ENCODE results near the gene MADCAM1.
A peak's percentile ranks its signal among the peaks of the same experiment; 100 is the strongest.

The MADCAM1 gene

GRCh38 chr19:536031-536880, 40.0 kb downstream of the MADCAM1 start:
- Histone ChIP-seq H3K23ac (ENCODE audit: low read length in 2 of 2) (no peak overlapping the region), H2AK5ac (ENCODE audit: low read length, severe bottlenecking) (no peak overlapping the region), H3K14ac (ENCODE audit: low read length in 2 of 2) (no peak overlapping the region), H2BK5ac (ENCODE audit: low read depth, low read length, poor library complexity, severe bottlenecking) (no peak overlapping the region), H3K27me3 (ENCODE audit: control insufficient read depth in 1 of 2, insufficient read depth in 1 of 2, low read length in 2 of 2) (no peaks in the 10 kb centered on the region), H3K4ac (ENCODE audit: low read depth in 1 of 2, low read length in 2 of 2) (no peak overlapping the region), H4K8ac (ENCODE audit: low read length) (no peak overlapping the region), H4K91ac (ENCODE audit: low read length) (no peak overlapping the region), H3K9me3 (ENCODE audit: control insufficient read depth, low read length) (no peaks in the 10 kb centered on the region), H2BK15ac (ENCODE audit: low read depth, poor library complexity, severe bottlenecking) (no peak overlapping the region), H3K18ac (ENCODE audit: low read depth in 1 of 2, low read length in 2 of 2) (no peak overlapping the region), H3K9ac (ENCODE audit: low read length) (no peak overlapping the region), H3K4me1 (ENCODE audit: control insufficient read depth, insufficient read depth, low read depth, low read length) (peaks cover 33% of the 10 kb centered on the region), H3K27ac (ENCODE audit: low read length, poor library complexity, severe bottlenecking) (no peak overlapping the region), H3K36me3 (ENCODE audit: control insufficient read depth in 1 of 2, insufficient read depth in 2 of 2, low read depth in 1 of 2, low read length in 2 of 2) (peaks cover 29 to 64% of the 10 kb centered on the region in 2 experiments), H2AFZ (ENCODE audit: low read depth, low read length) (no peak overlapping the region), H3K79me1 (replicated peaks; ENCODE audit: low read length, poor library complexity, severe bottlenecking) (peaks cover 21% of the 10 kb centered on the region), H3K4me3 (ENCODE audit: insufficient read depth in 1 of 2, low read depth in 1 of 2, low read length in 2 of 2) (peak overlapping the region in 1 of 2 experiments; percentile 7), H2BK120ac (ENCODE audit: low read depth, low read length) (no peak overlapping the region), H2BK12ac (ENCODE audit: low read length in 2 of 2) (no peak overlapping the region), H3K4me2 (ENCODE audit: low read length, poor library complexity, severe bottlenecking) (no peak overlapping the region)
- WGBS = 94% methylated on average over 55 of the region's 55 CpGs
- DNase-seq = no peak

- Histone ChIP-seq H4K91ac (ENCODE audit: low read length) (no peak overlapping the region), H3K4me2 (ENCODE audit: low read length, poor library complexity, severe bottlenecking) (no peak overlapping the region), H3K14ac (ENCODE audit: low read length in 2 of 2) (no peak overlapping the region), H3K9me3 (ENCODE audit: control insufficient read depth, low read length) (no peaks in the 10 kb centered on the region), H3K36me3 (ENCODE audit: control insufficient read depth in 1 of 2, insufficient read depth in 2 of 2, low read depth in 1 of 2, low read length in 2 of 2) (peaks cover 36 to 70% of the 10 kb centered on the region in 2 experiments), H2AK5ac (ENCODE audit: low read length, severe bottlenecking) (no peak overlapping the region), H3K9ac (ENCODE audit: low read length) (no peak overlapping the region), H3K27me3 (ENCODE audit: control insufficient read depth in 1 of 2, insufficient read depth in 1 of 2, low read length in 2 of 2) (no peaks in the 10 kb centered on the region), H2BK120ac (ENCODE audit: low read depth, low read length) (no peak overlapping the region), H3K27ac (ENCODE audit: low read length, poor library complexity, severe bottlenecking) (no peak overlapping the region), H3K4me3 (ENCODE audit: insufficient read depth in 1 of 2, low read depth in 1 of 2, low read length in 2 of 2) (no peak overlapping the region), H2BK12ac (ENCODE audit: low read length in 2 of 2) (no peak overlapping the region), H3K18ac (ENCODE audit: low read depth in 1 of 2, low read length in 2 of 2) (no peak overlapping the region), H3K4ac (ENCODE audit: low read depth in 1 of 2, low read length in 2 of 2) (no peak overlapping the region), H3K79me1 (replicated peaks; ENCODE audit: low read length, poor library complexity, severe bottlenecking) (peaks cover 26% of the 10 kb centered on the region), H2AFZ (ENCODE audit: low read depth, low read length) (no peak overlapping the region), H2BK15ac (ENCODE audit: low read depth, poor library complexity, severe bottlenecking) (no peak overlapping the region), H4K8ac (ENCODE audit: low read length) (no peak overlapping the region), H3K4me1 (ENCODE audit: control insufficient read depth, insufficient read depth, low read depth, low read length) (peaks cover 33% of the 10 kb centered on the region), H3K23ac (ENCODE audit: low read length in 2 of 2) (no peak overlapping the region), H2BK5ac (ENCODE audit: low read depth, low read length, poor library complexity, severe bottlenecking) (no peak overlapping the region)
- WGBS = 99% methylated on average over 21 of the region's 26 CpGs
- DNase-seq = no peak
Measured at GRCh38 chr19:536881-537404, 40.7 kb downstream of the MADCAM1 start.

GRCh38 chr19:538641-539428, 42.5 kb downstream of the MADCAM1 start:
- 94% methylated on average over 40 of the region's 40 CpGs for WGBS
- H3K9me3 ChIP-seq (ENCODE audit: control insufficient read depth, low read length) = no peaks in the 10 kb centered on the region

More at GRCh38 chr19:538641-539428, 42.5 kb downstream of the MADCAM1 start:
- H3K18ac ChIP-seq (ENCODE audit: low read depth in 1 of 2, low read length in 2 of 2) = no peak overlapping the region
- no peak overlapping the region for H2BK120ac ChIP-seq (ENCODE audit: low read depth, low read length)
- no peak overlapping the region for H4K8ac ChIP-seq (ENCODE audit: low read length)
- no peak overlapping the region for H3K14ac ChIP-seq (ENCODE audit: low read length in 2 of 2)
- peaks cover 44 to 84% of the 10 kb centered on the region in 2 experiments for H3K36me3 ChIP-seq (ENCODE audit: control insufficient read depth in 1 of 2, insufficient read depth in 2 of 2, low read depth in 1 of 2, low read length in 2 of 2)
- no peak overlapping the region for H3K9ac ChIP-seq (ENCODE audit: low read length)
- no peak overlapping the region for H2BK15ac ChIP-seq (ENCODE audit: low read depth, poor library complexity, severe bottlenecking)
- H3K27me3 ChIP-seq (ENCODE audit: control insufficient read depth in 1 of 2, insufficient read depth in 1 of 2, low read length in 2 of 2) = no peaks in the 10 kb centered on the region
- H3K4ac ChIP-seq (ENCODE audit: low read depth in 1 of 2, low read length in 2 of 2) = no peak overlapping the region
- H3K27ac ChIP-seq (ENCODE audit: low read length, poor library complexity, severe bottlenecking) = no peak overlapping the region
- no peak overlapping the region for H4K91ac ChIP-seq (ENCODE audit: low read length)
- peaks cover 23% of the 10 kb centered on the region for H3K4me1 ChIP-seq (ENCODE audit: control insufficient read depth, insufficient read depth, low read depth, low read length)
- H3K23ac ChIP-seq (ENCODE audit: low read length in 2 of 2) = no peak overlapping the region
- H3K79me1 ChIP-seq (replicated peaks; ENCODE audit: low read length, poor library complexity, severe bottlenecking) = peaks cover 30% of the 10 kb centered on the region
- no peak overlapping the region for H3K4me2 ChIP-seq (ENCODE audit: low read length, poor library complexity, severe bottlenecking)
- H2BK5ac ChIP-seq (ENCODE audit: low read depth, low read length, poor library complexity, severe bottlenecking) = no peak overlapping the region
- H2BK12ac ChIP-seq (ENCODE audit: low read length in 2 of 2) = no peak overlapping the region
- no peak overlapping the region for H3K4me3 ChIP-seq (ENCODE audit: insufficient read depth in 1 of 2, low read depth in 1 of 2, low read length in 2 of 2)
- no peak overlapping the region for H2AFZ ChIP-seq (ENCODE audit: low read depth, low read length)
- H2AK5ac ChIP-seq (ENCODE audit: low read length, severe bottlenecking) = no peak overlapping the region
- no peak for DNase-seq
